Osteocyte (in vitro differentiated cells): Measurements from ENCODE around the gene B3GALNT1. TPM values are rescaled to one million over a fixed set of nuclear protein-coding genes. Genes with fewer than 3 reads are reported as not detected.

Experiments used
- DNase-seq: peaks from one replicate; pipeline ENCODE4 v3.0.0; 2021; ENCODE audit warnings: mixed read lengths; ENCODE audit not compliant: unreplicated experiment; ENCODE audit errors: extremely low spot score
- H3K27ac Mint-ChIP-seq: one replicate; pipeline ENCODE4 v1.8.0; 2021; ENCODE audit warnings: mild to moderate bottlenecking, mixed read lengths; ENCODE audit not compliant: unreplicated experiment
- H3K27me3 Mint-ChIP-seq: one replicate; pipeline ENCODE4 v1.8.0; 2021; ENCODE audit warnings: mixed read lengths; ENCODE audit not compliant: unreplicated experiment
- H3K36me3 Mint-ChIP-seq: one replicate; pipeline ENCODE4 v1.8.0; 2021; ENCODE audit warnings: mixed read lengths; ENCODE audit not compliant: unreplicated experiment
- H3K4me1 Mint-ChIP-seq: one replicate; pipeline ENCODE4 v1.8.0; 2021; ENCODE audit warnings: mixed read lengths; ENCODE audit not compliant: unreplicated experiment
- H3K4me3 Mint-ChIP-seq: one replicate; pipeline ENCODE4 v1.8.0; 2021; ENCODE audit warnings: mild to moderate bottlenecking, moderate library complexity, mixed read lengths; ENCODE audit not compliant: unreplicated experiment
- H3K9me3 Mint-ChIP-seq: one replicate; pipeline ENCODE4 v1.8.0; 2021; ENCODE audit warnings: mixed read lengths; ENCODE audit not compliant: unreplicated experiment
- CTCF ChIP-seq: fragments of 200-600 bp; sonication (generic); IDR thresholded peaks from 2 replicates; pipeline ENCODE4 v1.5.0; 2021; ENCODE audit warnings: antibody characterized with exemption, mild to moderate bottlenecking, moderate library complexity
- total RNA-seq: library from RNA; stranded (reverse); gene quantifications from 2 replicates; pipeline ENCODE4 v1.2.1, GENCODE V29; 2021

Gene B3GALNT1
- total RNA-seq, 1 donor from 2014 or later, result 15.0 TPM

DNA sequence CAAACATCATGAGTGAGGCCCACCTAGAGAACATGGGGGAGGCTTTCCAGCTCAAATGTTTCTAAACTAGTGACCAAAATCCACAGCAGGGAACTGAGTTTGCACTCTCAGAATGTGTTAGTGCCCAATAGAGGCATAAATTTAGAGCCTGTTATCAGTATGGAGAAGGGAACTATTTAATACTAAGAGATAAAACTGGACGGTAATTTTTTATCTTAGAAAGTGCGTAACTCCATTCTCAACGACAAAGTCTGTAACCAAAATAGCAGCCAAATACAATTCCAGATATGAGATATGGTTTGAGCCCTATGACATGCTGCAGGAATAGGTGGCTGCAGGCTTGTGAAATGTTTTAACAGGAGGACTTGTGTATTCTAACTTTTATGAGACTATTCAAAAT, 3.5 kb downstream of the B3GALNT1 start:
- TF ChIP-seq CTCF, result no peak
- Mint-ChIP-seq H3K27me3 (no peaks in the 10 kb centered on the region), H3K4me1 (peaks cover 9% of the 10 kb centered on the region), H3K4me3 (no peak overlapping the region), H3K36me3 (peaks cover 17% of the 10 kb centered on the region), H3K27ac (no peak overlapping the region), H3K9me3 (no peaks in the 10 kb centered on the region)
- no peak for DNase-seq

- peaks cover 17% of the 10 kb centered on the region for H3K36me3 Mint-ChIP-seq
- no peak for DNase-seq
- H3K9me3 Mint-ChIP-seq, result no peaks in the 10 kb centered on the region
- no peak overlapping the region for H3K27ac Mint-ChIP-seq
- no peak for TF ChIP-seq CTCF
- no peaks in the 10 kb centered on the region for H3K27me3 Mint-ChIP-seq
- peaks cover 9% of the 10 kb centered on the region for H3K4me1 Mint-ChIP-seq
- H3K4me3 Mint-ChIP-seq, result no peak overlapping the region
Measured at GRCh38 chr3:161100994-161101393, 4.2 kb downstream of the B3GALNT1 start.

- H3K9me3 Mint-ChIP-seq, result no peaks in the 10 kb centered on the region
- no peak overlapping the region for H3K27ac Mint-ChIP-seq
- DNase-seq, result no peak
- peaks cover 15% of the 10 kb centered on the region for H3K36me3 Mint-ChIP-seq
- H3K27me3 Mint-ChIP-seq, result no peaks in the 10 kb centered on the region
- H3K4me3 Mint-ChIP-seq, result no peak overlapping the region
- H3K4me1 Mint-ChIP-seq, result no peaks in the 10 kb centered on the region
- peak; percentile 42 for TF ChIP-seq CTCF
Measured at GRCh38 chr3:161096771-161097367, 8.3 kb downstream of the B3GALNT1 start.

GRCh38 chr3:161093895-161094294, 11.3 kb downstream of the B3GALNT1 start:
- Mint-ChIP-seq H3K27ac (no peak overlapping the region), H3K4me3 (no peak overlapping the region), H3K36me3 (peaks cover 6% of the 10 kb centered on the region), H3K27me3 (no peaks in the 10 kb centered on the region), H3K4me1 (no peaks in the 10 kb centered on the region), H3K9me3 (no peaks in the 10 kb centered on the region)
- TF ChIP-seq CTCF, result no peak
- DNase-seq, result no peak

DNA sequence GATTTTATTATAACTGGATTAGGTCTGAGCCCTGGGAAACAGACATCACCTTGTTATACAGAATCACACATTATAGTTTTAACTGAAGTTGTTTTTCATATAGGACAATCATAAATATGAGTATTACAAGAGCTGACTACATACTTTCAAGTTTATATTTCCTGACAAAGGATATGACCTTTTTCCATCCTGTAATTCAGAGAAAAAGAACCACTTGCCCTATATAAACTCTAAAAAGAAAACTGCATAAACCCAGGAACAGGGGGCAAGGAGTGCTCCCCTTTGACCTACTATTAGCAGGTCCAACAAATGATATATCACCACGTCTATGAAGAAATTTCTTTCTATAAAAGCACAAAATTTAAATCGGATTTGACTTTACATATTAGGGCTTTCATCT, 20.9 kb downstream of the B3GALNT1 start:
- no peak for DNase-seq
- Mint-ChIP-seq H3K4me1 (no peaks in the 10 kb centered on the region), H3K27me3 (no peaks in the 10 kb centered on the region), H3K27ac (no peak overlapping the region), H3K9me3 (no peaks in the 10 kb centered on the region), H3K4me3 (no peak overlapping the region), H3K36me3 (peaks cover 19% of the 10 kb centered on the region)
- no peak for TF ChIP-seq CTCF
